HPDE6-E6E7 (cell line): ENCODE measurements around the gene ZNF654.
"Not testable (repeated sequence)": the region's sequence is repeated elsewhere in the genome, so short reads cannot be mapped to it uniquely, and the experiment has no call there.

Experiments used
- DNase-seq: peaks from one replicate; pipeline ENCODE4 v3.0.0; 2011; ENCODE audit warnings: missing footprints; ENCODE audit errors: extremely low spot score

ZNF654 gene

GRCh38 chr3:88137836-88138235 lies 78.8 kb downstream of the ZNF654 start:
- peak; percentile 15 for DNase-seq

- no peak for DNase-seq
Observed at GRCh38 chr3:88141458-88142083, 82.5 kb downstream of the ZNF654 start.

- DNase-seq = no peak
Observed at GRCh38 chr3:88142094-88142624, 83.1 kb downstream of the ZNF654 start.

DNA sequence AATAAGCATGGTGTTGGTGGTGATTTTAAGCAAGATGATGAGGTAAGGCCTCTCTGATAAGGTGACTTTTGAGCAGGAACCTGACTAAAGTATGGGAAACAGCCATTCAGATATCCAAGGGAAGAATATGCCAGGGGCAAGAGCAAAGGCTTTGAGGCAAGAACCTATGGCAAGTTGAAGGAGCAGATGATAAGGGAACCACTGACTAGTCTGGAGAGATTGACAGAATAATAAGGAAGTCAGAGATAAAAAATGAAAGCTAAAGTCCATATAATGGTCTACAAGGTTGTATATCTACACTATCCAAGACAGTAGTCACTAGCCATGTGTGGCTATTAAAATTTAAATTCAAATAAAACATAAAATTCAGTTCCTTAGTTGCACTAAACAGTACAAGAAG lies 88.2 kb downstream of the ZNF654 start:
- DNase-seq = no peak

DNA sequence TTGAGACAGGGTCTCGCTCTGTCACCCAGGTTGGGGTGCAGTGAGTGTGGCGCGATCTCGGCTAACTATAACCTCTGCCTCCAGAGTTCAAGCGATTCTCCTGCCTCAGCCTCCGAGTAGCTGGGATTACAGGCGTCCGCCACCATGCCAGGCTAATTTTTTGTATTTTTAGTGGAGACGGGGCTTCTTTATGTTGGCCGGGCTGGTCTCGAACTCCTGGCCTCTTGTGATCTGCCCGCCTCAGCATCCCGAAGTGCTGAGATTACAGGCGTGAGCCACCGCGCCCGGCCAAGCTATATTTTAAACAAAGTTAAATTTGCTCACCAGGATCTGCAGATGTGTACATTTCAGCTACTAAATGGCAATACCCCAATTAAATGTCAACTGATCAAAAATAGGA lies 89.6 kb downstream of the ZNF654 start:
- no peak for DNase-seq

GRCh38 chr3:88149101-88149508 lies 90.0 kb downstream of the ZNF654 start:
- no peak for DNase-seq

DNA sequence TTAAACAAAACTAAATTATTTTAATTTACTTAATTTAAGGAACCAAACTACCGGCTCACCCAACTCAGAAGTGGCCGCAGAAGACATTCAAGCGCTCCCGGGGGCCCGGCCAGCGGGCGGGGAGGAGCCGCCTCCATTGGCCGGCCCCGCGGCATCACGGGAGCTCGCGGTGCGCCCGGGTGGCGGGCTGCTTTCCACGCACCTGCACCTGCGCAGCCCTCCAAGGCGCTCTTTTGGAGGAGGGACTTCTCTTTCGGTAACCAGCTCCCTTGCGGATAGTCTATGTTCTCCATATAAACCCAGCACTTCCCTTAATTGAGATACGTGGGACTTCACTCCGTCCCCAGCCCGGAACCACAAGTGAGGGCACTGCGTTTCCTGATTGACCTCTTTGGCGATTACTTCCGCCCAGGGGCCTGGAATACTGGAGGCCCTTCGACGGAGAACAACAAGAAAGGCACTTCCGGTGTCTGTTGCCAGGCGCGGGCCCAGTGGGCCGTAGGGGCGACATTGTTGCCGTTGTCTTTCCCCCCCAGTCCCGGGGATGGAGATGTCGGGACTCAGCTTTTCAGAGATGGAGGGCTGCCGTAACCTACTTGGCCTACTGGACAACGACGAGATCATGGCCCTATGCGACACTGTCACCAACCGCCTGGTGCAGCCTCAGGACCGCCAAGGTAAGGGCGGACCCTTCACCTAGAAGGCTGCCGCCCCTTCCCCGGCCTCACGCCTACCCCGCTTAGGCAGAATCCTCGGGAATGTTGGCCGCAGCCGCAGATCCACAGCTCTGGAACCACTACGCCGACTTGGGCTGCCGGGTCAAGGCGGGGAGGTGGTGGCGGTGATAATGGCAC lies 90.7 kb downstream of the ZNF654 start, which contains the start of gene C3orf38:
Gene C3orf38 (plus strand): TSS at position 451 of the 854 bp plus-strand sequence. CDS start 94 bp downstream, at position 545.
- DNase-seq = peak; percentile 64

GRCh38 chr3:88150371-88150770 lies 91.3 kb downstream of the ZNF654 start:
- no peak for DNase-seq

DNA sequence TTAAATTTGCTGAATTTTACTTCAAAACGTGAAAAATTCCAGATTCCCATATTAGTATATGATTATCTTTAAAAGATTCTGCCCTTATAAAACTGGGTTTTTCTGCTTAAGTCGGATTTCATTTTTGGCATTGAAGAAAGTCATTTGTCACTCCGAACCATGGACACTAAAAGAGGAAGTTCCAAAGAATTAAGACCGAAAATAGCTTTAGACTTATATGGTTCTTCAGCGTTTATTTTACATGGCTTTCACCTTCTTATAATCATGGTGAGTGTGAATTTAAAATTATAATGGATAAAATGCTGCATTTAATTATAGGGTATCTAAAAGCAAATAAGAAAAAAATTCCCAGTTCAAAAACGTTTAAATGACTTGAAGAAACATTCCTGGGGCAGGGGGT lies 91.8 kb downstream of the ZNF654 start:
- no peak for DNase-seq

DNA sequence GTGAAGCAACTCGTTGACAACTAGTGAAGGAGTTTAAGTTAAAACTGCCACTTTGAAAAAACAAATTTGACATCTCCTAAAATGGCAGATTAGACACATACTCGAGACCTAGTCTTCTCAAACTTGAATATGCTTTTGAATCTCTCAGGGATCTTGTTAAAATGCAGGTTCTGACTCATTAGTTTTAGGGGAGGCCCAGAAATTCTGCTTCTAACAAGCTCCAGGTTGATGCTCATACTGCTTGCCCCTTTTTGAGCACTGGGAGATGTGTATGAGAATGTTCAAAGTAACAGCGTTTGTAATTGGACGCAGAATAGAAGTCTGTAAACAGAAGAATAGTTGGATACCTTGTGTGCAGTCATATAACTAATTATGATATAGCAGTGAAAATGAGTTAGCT lies 92.3 kb downstream of the ZNF654 start:
- no peak for DNase-seq

GRCh38 chr3:88152841-88153240 lies 93.8 kb downstream of the ZNF654 start:
- no peak for DNase-seq

DNA sequence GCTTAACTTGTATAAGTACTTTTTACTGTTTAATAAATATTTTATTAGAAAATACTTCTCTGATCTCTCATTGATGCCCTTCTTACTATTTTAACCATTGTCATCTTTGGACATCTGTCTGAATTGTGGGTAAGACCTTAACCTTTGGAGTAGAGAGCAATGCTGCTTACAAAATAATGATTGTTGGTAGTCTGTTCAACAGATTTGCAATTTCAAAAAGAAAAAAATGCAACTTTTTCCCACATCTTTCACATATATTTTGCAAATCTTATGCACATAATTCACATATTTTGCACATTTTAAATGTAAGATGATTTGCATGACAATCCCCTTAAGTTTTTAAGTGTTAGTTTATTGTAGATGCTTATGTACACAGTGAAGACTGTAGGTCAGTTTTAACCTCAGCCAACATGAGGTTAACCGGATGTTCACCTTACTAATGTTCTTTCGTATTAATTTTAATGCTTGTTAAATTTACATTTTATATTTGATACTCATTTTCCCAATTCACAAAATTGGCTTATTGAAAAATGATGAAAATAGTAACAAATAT lies 107.4 kb downstream of the ZNF654 start:
- DNase-seq = no peak

GRCh38 chr3:88167173-88167572 lies 108.1 kb downstream of the ZNF654 start:
- no peak for DNase-seq

- no peak for DNase-seq
Observed at GRCh38 chr3:88167704-88168103, 108.6 kb downstream of the ZNF654 start.

- DNase-seq = no peak
Observed at GRCh38 chr3:88168171-88168570, 109.1 kb downstream of the ZNF654 start.

GRCh38 chr3:88180398-88180999 lies 121.4 kb downstream of the ZNF654 start:
- peak; percentile 4 for DNase-seq

- not testable (repeated sequence) for DNase-seq
Observed at GRCh38 chr3:88182165-88182918, 123.3 kb downstream of the ZNF654 start.

GRCh38 chr3:88188436-88188835 lies 129.4 kb downstream of the ZNF654 start:
- no peak for DNase-seq

GRCh38 chr3:88189361-88189810 lies 130.3 kb downstream of the ZNF654 start:
- no peak for DNase-seq

GRCh38 chr3:88191872-88192409 lies 132.9 kb downstream of the ZNF654 start:
- DNase-seq = no peak

DNA sequence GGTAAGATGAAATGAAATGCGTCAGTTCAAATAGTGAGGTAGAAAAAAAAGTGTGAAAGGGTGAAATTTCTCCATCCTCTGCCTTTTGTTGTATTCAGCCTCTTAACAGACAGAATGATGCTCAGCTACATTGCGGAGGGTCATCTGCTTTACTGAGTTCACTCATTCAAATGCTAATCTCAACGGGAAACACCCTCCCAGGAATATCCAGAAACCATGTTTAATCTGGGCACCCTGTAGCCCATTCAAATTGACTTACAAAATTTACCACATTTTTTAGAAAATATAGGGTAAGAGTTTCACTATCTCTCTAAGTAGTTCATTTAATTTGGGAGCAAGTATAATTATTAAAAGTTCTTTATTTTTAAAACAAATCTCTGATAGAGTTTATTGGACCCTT lies 133.6 kb downstream of the ZNF654 start:
- no peak for DNase-seq
